Hematopoietic multipotent progenitor cell (in vitro differentiated cells): ENCODE results near the gene PPM1J. TPM values are rescaled to one million over a fixed set of nuclear protein-coding genes. Genes with fewer than 3 reads are reported as not detected.
"Not testable (repeated sequence)": the region's sequence is repeated elsewhere in the genome, so short reads cannot be mapped to it uniquely, and the experiment has no call there.

Experiments
- DNase-seq, 3 donors: peaks; one replicate each; pipeline ENCODE4 v3.0.0-alpha.2; 2011 to 2015; ENCODE audit warnings: low read depth in 2 of 3, low spot score in 2 of 3
- total RNA-seq: library from RNA; depleted of rRNA; stranded (reverse); fragments of >200 nt; gene quantifications from one replicate; pipeline ENCODE4 v1.2.3, GENCODE V29; 2012

Gene PPM1J, protein sequence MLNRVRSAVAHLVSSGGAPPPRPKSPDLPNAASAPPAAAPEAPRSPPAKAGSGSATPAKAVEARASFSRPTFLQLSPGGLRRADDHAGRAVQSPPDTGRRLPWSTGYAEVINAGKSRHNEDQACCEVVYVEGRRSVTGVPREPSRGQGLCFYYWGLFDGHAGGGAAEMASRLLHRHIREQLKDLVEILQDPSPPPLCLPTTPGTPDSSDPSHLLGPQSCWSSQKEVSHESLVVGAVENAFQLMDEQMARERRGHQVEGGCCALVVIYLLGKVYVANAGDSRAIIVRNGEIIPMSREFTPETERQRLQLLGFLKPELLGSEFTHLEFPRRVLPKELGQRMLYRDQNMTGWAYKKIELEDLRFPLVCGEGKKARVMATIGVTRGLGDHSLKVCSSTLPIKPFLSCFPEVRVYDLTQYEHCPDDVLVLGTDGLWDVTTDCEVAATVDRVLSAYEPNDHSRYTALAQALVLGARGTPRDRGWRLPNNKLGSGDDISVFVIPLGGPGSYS
- total RNA-seq = under 0.01 TPM

GRCh38 chr1:112715264-112716053, at the start of gene PPM1J:
TSS of gene PPM1J (minus strand) at chr1:112715332. CDS start at chr1:112715301, 31 bp downstream.
- DNase-seq = peak; percentile 81 to 95 (median 95)

DNA sequence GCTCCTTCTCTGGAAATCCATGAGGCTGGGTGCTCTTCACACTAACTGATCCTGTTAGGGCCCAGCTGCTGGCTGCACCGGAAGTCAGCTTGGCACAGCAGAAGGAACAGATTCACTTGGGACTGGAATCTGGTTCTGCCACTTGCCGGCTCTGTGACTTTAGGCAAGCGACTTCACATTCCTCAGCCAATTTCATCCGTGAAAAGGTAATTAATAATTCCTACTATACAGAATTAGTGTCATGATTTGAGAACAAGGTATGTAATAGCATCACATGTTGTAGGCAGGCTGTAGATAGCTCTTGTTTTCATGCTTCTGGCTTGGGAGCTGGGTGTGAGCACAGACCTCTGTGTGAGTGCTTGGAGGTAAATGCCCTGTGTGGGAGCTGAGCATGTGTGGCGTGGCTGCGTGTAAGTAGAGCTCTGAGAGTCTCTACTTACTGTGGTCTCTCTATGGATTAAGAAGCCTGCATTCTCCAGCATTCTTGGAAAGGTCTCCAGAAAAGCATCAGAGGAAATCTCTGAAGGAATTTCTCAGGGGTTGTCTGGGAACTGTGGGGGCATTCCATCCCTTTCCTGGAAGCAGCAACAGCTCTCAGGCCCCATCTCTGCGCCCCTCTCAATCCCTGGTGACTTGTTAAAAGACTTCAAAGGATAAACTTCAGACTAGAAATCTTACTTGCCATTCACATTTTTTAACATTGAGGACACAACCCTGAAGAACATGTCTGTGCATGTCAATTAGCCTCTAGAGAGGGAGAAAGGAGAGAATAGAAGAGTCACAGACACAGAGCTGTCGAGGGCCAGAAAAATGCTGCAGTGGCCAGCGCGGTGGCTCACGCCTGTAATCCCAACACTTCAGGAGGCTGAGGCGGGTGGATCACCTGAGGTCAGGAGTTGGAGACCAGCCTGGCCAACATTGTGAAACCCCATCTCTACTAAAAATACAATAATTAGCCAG, 47.7 kb upstream of the PPM1J start:
- no peak for DNase-seq

DNA sequence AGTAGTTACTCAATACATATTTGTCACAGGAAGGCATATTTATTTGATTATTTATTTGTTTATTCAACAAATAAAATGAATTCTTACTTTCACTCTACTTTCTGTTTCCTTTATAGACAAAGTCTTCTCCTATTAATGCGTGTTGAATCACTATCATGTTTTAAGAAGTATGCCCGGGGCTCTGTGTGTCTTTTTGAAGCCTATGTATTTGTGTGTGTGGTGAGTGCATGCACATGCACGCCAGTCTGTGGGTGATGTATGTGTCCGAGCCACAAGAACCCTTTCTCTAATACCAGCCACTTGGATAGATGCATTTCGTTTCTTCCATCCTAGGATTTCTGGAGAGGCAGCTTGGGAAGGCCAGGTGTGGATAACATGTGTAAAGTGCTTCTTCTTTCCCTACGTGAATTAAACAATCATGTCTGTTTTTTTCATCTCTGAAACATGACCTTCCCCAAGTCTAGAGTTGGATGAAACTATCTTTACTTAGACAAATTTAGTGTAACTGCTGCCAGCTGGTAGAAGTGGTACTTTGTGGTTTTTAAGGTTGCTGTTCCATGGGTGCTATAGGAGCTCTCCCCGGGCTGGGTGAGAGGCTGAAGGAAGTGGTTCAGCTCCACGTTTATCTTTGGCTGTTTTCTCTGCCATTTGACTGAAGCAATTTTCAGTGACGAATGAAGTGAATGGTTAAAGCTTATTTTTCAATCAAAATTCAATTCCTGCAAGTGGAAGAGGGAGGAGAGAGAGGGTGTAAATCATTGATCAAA, 46.8 kb upstream of the PPM1J start:
- DNase-seq = no peak

GRCh38 chr1:112759228-112759627, 44.1 kb upstream of the PPM1J start:
- DNase-seq = no peak

GRCh38 chr1:112754116-112754628, 39.0 kb upstream of the PPM1J start:
- DNase-seq = no peak

DNA sequence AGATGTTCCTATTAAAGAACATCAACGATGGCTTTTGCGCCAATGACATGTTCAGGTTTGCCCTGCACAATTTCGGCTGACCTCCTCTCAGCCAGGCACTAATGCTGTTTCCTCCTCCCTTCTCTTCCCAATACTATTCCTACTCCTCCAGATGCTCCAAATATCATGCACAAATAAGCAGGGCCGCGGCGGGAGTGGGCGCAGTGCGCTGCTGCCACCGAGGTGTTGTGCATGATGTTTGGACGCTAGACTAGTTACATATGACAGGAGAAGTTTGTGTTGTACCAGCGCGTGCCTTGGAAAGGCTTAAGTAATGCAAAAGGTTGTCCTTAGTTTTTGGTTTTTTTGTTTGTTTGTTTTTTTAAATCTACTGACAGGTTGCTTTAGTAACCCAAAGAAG, 33.3 kb upstream of the PPM1J start:
- no peak for DNase-seq

DNA sequence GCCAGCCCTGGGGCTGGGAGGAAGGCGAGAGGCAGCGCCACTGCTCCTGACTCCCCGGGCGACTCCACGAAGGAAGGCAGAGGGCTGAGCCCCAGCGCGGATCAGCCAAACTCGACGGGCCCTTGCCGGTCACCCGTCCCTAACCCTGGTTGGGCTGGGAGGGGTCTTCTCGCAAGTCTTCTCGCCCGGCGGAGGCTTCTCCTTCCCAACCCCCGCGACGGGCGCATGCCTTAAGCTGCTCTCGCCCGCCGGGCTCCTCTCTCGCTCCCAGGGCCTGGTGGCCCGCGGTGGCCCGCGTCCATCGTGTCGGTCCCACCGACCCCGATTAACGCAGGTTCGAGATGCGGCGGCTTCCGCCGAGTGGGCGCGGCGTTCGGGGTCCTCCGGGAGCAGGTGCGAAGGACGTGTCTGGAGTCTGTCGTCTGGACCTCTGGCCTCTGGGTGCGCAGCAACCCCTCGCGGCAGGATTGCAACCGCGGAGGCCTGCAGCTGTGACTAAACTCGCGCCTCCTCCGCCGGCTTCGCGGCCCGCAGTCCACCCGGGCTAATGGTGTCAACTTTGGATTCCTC, 29.0 kb upstream of the PPM1J start:
- DNase-seq = peak in 1 of 3 donors; percentile 20

GRCh38 chr1:112743174-112744008, 28.3 kb upstream of the PPM1J start:
- DNase-seq = no peak

DNA sequence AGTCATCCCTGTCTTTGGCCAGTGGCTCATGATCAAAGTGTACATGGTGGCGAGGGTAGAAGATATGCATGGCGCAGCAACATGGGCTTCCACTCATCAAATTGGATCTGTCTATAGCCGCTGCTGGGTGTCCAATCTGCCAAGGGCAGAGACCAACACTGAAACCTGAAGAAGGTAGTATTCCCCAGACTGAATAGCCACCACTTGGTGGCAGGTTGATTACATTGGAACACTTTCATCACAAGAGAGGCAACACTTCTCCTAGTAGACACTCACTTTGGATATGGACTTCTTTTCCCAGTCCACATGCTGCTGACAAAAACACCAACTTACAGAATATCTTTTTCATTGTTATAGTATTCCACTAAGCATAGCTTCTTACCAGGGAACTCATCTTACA, 22.4 kb upstream of the PPM1J start:
- no peak for DNase-seq

GRCh38 chr1:112735752-112736151, 20.6 kb upstream of the PPM1J start:
- no peak for DNase-seq

DNA sequence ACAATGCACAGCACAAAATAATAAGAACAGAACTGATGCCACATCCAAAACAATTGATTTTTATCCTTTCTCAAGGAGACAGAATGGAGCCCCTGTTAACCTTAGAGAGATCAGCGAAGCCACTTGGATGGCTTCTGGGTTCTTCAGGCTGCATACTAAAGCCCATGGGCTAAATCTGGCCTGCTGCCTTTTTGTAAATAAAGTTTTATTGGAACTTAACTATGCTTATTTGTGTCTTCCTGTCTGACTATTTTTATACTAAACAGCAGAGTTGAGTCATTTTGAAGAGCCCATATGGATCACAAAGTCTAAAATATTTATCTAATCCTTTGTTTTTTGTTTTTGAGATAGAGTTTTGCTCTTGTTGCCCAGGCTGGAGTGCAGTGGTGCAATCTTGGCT, 16.3 kb upstream of the PPM1J start:
- no peak for DNase-seq

DNA sequence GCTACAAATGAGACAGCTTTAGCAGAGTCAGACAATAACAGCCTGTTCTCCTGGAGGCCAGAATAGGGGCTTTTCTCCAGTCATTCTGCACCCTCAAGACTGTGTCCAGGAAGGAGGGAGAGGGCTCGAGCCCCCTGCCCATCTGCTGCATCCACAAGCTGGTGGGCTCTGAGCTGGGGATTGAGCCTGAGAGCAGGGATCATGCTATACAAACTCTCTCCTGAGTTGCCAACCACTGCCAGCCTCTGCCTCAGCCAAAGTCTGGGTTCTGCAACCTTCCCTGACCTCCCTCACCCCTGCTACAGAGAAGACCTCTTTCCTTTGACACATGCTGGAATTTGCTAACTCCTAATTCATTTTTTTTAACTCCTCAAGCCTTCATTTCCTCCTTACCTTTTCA, 14.8 kb upstream of the PPM1J start:
- no peak for DNase-seq

- not testable (repeated sequence) for DNase-seq
These were observed 13.9 kb upstream of the PPM1J start for GRCh38 chr1:112729011-112729410.

GRCh38 chr1:112728306-112728971, 13.3 kb upstream of the PPM1J start:
- not testable (repeated sequence) for DNase-seq

- no peak for DNase-seq
These were observed 12.6 kb upstream of the PPM1J start for GRCh38 chr1:112727716-112728115.

DNA sequence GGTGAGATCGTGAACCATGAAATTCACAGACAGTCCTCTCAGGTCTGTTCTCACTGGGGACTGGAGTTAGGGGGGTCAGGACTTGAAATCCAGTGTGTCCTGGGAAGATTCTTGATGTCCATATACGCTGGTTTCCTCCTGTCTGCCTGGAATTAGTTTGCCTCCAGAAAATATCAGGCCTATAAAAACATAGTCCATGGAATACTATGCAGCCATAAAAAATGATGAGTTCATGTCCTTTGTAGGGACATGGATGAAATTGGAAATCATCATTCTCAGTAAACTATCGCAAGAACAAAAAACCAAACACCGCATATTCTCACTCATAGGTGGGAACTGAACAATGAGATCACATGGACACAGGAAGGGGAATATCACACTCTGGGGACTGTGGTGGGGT, 9.1 kb upstream of the PPM1J start:
- DNase-seq = not testable (repeated sequence)

DNA sequence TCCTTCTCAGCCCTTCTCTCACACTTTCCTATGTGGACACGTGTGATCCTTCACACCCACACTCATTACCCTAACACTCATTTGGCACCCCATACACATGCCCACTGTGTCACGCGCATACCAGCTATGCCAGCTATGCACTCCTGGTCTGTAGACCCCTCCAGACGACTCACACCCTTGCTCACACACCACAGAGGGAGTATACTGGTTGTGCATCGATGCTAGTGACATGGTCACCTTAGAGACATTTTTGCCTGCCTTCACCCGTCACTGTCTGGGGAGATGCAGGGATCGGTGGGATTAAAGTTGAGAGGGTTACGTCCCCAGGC, 8.3 kb upstream of the PPM1J start:
- no peak for DNase-seq
